ENCODE measurements around the gene RAB9B.

DNA sequence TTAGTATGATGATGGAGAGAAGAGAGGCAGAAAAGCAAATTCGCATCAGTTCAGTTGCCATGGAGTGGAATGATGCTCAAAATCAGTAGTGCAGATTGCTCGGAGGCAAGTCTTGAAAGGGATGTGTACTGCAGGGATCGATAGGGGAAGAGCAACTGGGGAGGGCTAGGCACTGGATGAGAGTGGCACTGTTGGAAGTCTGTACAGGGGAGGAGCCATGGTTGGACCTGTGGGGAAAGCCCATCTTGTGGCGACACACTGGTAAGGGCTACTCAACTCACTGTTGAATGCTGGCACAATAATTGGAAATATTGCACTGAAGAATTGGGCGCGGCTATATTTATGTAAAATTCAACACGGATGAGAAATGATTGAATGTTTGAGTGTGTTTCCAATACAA is 1.2 kb downstream of the RAB9B start:
- TF ChIP-seq POLR2A (IDR thresholded peaks at IDR 0.05; ENCODE audit: low read length) (no peak), GATA1 (IDR thresholded peaks at IDR 0.05; ENCODE audit: low read depth, low read length) (no peak)
